ENCODE measurements around the gene S1PR2.
"Not testable (repeated sequence)": the region's sequence is repeated elsewhere in the genome, so short reads cannot be mapped to it uniquely, and the experiment has no call there.

The S1PR2 gene

DNA sequence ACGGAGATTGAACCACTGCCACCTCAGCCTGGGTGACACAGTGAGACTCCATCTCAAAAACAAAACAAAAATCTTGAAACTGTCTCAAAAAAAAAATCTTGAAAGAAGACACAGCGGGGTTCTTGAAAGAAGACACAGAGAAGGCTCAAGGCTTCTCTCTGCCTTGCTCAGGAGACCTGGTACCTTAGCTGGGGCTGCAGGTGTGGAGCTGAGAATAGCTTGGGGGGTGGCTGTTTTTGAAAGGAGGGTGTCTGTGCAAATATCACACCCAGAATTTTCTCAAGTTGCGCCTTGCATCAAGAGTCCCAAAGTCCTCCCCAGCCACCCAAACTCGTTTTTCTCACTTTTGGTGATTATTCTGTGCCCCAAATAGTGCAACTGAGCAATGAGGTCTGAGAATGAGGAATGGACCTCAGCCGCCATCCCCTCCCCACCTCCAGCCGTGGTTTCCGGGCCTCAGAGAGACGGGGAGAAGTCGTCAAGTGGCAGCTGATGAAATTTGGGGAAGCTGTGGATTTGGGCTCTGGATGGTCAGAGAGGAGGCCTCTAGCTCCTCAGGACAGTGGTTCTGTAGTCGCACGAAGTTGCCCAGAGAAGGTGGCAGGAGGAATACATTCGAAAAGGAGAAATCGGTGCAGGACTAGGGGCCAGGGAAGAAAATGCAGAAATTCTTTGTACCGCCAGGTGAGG is 8.8 kb downstream of the S1PR2 start:
- DNase-seq = no peak

DNA sequence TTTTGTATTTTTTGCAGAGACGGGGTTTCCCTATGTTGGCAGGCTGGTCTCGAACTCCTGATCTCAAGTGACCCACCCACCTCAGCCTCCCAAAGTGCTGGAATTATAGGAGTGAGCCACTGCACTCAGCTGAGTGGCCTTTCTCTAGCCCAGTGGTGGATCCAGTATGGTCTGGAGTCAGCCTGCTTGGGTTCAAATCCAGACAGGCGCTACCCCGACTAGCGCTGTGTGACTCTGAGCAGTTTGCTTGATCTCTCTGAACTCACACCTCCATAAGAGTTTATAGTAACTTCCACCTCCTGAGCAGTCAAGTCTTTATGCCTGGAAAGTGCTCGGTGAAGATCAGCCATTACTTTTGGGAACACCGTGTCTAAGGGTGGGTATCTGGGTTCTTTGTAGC is 10.4 kb downstream of the S1PR2 start:
- DNase-seq = no peak

DNA sequence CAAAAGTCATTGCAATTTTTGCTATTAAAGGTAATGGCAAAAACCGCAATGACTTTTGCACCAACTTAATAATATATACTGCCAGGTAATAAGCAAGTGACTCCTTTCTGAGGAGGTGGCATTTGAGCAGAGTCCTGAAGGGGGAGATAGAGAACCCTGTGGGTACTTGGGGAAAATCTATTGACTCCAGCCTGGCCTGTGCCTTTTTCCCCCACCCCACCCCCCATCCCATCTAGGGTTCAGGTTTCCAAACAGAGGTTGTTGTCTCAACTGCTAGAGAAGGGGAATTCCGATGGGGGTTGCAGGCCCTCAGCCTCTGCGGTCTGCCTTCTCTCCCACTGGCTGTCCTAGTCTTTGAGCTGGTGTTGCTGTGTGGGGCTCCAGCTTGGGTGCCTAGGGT is 11.5 kb downstream of the S1PR2 start:
- DNase-seq = no peak

DNA sequence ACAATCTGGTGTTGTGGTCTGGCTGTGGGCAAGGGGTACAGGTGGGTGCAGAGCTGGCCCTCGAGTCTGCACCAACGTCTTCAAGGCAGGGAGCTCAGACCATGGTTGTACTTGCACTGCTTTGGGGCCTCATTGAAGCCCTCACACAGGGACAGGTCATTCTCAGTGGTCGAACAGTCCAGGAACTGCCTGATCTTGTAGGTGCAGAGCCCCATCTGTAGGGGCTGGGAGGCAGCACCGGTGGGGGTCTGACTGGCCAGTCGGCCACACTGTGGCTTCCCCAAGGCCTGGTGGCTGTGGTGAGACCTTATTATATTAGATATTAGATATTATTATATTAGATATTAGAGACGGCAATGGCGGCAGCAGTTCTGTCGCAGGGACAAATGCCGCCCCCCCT is 14.0 kb downstream of the S1PR2 start:
- no peak for DNase-seq

DNA sequence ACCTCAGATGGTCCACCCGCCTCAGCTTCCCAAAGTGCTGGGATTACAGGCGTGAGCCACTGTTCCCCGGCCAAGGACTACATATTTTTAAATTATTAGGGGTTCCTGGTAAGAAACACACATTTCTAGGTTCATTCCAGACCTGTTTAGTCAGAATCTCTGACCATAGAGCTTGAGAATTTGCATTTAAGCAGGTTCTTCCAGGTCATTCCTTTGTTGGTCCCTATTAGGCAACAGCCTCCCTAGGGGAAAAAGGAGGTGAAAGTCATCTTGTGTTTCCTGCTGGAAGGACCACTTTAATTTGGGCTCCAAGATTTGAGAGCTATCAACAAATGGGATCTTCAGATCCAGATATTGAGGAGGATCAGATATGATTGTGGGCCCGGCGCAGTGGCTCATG is 16.3 kb downstream of the S1PR2 start:
- no peak for DNase-seq

DNA sequence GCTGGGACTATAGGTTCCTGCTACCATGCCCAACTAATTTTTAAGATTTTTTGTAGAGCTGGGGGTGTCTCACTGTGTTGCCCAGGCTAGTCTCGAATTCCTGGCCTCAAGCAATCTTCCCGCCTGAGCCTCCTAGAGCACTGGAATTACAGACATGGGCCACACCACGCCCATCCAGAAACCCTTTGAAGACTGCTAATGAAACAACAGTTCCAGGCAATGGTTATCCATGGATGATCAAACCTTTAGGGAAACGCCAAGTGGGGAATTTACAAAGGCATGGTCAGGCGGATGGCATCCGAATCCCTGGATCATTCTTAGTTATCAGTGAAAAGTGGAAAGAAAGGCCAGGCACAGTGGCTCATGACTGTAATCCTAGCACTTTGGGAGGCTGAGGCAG is 19.4 kb downstream of the S1PR2 start:
- no peak for DNase-seq

DNA sequence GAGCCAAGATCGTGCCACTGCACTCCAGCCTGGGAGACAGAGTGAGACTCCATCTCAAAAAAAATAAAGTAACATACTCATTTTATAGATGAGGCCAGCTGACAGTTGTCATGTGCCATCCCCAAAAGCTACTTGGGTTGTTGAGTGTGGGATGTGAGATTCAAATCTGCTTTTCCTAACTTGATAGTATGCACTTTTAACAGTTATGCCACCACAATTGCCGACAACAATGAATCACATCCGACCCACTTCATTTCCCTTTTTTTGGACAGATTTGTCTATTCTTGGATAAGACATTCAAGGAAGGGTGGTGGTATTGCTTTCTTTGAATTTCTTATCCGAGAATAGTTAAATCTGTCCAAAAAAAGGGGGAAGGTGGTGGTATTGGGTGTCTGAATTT is 20.1 kb downstream of the S1PR2 start:
- DNase-seq = no peak

DNA sequence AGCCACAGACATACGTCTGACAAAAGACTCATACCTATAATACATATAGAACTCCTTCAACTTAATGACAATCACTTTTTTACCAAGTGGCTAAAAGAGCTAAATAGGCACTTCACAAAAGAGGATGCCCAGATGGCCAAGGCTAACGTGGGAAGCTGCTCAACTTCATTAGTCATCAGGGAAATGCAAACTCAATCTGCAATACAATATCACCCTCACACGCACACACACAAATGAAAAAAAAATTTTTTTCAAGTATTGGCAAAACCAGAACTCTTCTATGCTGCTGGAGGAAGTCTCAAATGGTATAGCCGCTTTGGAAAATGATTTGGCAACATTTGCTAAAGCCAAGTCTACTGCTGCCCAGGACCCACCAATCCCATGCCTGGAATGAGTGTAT is 21.8 kb downstream of the S1PR2 start:
- no peak for DNase-seq

DNA sequence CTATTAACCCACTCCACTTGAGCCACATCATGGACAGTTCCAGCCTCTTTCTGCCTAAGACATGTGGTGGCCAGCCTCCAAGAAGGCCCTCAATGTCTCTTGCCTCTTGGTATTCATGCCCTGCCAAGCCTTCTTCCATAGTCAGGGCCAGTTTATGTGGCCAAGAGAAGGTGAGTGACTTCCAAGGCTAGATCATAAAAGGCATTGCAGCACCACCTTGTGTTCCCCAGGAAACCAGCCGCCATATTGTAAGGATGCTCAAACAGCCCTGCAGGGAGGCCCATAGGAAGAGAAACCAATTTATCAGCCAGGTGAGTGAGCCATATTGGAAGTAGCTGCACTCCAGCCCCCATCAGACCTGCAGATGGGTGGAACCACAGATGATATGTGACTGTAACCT is 24.1 kb downstream of the S1PR2 start:
- no peak for DNase-seq

DNA sequence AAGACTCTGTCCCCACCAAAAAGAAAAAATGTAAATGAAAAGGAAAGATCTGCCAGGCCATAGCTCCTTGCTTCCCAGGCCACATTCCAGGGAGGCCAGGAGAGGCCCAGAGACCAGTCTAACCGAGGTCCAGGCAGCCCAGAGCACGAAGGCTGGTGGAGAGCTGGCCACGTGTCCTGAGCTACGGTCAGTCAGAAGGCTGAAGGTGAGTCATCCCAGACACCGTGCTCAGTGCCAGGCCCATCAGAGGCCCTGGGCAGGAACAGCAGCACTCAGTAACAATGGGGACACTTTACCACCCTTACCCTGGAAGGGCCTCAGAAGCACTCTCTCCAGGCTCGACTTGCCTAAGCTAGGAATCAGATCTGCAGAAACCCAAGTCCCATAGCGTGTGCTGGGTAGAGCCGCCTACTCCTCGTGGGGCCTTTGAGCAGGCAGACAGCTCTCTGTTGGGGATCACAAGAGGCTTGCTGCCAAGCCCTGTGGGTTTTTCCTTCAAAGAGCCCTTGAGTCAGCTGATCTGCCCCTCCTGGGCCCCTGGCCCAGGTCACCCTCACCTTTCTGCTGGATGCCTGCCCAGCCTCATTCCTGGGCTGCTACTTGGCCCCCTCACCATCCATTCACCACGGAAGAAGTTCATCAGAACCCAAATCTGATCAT is 24.8 kb downstream of the S1PR2 start:
- DNase-seq = no peak

DNA sequence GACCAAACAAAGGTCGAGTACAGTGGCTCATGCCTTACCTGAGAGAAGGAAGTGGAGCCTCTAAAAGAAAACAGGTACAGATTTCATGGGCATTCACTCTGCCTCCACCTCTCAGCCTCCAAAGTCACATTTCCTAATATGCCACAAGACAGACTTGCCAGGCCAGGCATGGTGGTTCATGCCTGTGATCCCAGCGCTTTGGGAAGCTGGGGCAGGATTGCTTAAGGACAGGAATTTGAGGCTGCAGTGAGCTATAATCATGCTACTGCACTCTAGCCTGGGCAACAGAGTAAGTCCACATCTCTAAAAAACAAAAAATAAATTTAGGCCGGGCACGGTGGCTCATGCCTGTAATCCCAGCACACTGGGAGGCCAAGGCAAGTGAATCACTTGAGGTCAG is 25.5 kb downstream of the S1PR2 start:
- DNase-seq = no peak

DNA sequence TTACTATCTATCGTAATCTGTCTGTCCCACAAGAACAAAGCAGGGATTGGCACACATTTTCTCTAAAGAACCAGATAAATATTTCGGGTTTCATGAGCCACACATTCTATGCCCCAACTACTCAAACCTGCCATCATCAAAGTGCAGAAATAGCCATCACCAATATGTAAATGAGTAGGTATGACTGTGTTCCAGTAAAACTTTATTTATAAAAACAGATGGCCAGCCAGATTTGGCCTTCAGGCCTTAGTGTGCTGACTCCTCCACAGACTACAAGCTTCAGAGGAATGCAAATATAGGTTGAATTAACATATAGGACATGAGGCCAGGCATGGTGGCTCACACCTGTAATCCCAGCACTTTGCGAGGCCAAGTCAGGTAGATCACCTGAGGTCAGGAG is 27.4 kb downstream of the S1PR2 start:
- DNase-seq = no peak

DNA sequence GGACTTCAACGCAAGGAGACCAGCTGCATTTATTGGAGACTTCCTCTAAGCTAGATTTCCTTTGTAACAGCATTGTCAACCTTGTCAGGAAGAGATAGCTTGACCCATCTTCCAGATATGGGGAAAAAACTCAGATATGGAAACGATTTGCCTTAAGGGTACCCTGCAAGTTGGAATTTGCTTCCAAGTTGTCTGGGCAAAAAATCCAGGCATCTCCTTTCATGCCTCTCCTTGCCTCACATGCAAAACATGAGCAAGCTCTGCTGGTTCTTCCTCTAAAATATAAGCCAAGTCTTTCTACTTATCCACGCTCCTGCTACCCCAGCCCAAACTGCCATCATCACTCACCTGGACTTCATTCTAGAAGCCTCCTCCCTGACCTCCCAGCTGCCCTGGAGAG is 30.0 kb downstream of the S1PR2 start:
- DNase-seq = no peak

DNA sequence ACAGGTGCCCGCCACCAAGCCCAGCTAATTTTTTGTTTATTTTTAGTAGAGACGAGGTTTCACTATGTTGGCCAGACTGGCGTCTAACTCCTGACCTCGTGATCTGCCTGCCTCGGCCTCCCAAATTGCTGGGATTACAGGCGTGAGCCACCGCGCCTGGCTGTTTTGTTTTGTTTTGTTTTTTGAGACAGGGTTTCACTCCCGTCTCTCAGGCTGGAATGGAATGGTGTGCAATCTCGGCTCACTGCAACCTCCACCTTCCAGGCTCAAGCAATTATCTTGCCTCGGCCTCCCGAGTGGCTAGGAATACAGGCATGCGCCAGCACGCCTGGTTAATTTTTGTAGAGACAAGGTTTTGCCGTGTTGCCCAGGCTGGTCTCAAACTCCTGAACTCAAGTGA is 31.0 kb downstream of the S1PR2 start:
- DNase-seq = not testable (repeated sequence)

DNA sequence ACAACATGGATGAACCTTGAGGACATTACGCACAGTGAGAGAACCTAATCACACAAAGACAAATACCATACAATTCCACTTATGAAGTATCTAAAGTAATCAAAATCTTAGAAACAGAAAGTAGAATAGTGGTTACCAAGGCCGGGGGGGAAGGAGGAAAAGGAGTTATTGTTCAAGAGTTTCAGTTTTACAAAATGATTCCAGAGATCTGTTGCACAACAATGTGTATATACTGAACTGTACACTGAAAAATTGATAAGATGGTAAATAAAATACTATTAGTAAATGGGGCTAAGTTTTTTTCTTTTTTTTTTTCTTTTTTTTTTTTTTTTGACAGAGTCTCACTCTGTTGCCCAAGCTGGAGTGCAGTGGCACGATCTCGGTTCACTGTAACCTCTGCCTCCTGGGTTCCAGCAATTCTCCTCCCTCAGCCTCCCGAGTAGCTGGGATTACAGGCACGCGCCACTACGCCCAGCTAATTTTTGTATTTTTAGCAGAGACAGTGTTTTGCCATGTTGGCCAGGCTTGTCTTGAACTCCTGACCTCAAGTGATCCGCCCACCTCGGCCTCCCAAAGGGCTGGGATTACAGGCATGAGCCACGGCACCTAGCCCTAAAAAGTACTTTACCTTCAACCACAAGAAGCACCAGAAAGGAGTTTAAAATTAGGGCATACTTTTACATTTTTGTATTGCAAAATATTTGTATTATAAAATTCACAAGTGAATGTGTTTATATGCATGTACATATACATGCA is 32.1 kb downstream of the S1PR2 start:
- not testable (repeated sequence) for DNase-seq

DNA sequence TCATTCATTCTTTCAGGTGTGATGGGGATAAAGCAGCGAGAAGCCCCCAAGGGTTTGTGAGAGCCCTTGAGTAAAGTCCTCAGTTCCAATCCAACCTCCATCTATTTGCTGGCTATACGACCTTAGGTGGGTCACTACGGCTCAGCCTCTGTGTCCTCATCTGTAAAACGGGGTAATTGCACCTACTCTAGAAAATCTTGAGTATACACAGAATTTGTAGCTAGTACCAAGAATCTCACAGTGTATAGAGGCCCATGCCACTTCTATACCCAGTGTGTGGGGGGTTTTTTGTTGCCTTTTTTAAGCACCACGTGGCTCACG is 36.0 kb downstream of the S1PR2 start:
- DNase-seq = no peak

DNA sequence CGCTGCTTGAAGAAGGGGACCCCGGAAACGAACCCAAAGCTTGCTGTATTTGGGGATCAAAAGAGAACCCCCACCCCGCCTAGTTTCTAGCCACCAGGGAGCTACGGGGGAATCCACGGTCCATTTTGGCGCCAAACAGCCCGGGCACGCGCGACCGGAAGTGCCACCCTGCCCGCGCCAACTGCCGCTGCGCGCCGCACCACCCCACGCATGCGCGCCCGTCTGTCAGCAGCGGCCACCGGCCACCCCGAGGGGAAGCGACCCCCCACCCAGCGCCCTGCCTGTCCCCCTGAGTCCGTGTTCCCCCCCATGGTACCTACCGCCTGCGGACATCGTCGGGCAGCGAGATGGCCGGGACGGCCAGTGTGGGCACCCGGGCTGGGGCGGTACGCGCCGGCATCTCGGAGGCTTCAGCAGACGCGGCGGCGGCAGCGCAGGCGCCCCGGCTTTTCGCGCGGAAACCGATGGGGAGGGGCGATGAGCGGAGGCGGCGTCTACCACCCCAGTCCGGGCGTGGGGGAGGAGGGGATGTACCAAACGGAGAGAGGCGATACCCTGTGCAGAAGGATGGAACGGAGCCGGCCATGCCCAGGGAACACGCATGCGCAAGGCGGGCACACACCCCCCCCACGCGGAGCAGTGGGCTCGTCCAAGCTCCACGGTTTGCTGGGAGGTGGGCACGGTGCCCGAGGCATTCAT is 36.5 kb downstream of the S1PR2 start, which contains the start of gene DNMT1:
Gene DNMT1, minus strand, starts transcription at position 454 of the 699 bp plus-strand sequence. Its CDS starts 54 bp downstream, at position 400.
- peak; percentile 94 for DNase-seq

DNA sequence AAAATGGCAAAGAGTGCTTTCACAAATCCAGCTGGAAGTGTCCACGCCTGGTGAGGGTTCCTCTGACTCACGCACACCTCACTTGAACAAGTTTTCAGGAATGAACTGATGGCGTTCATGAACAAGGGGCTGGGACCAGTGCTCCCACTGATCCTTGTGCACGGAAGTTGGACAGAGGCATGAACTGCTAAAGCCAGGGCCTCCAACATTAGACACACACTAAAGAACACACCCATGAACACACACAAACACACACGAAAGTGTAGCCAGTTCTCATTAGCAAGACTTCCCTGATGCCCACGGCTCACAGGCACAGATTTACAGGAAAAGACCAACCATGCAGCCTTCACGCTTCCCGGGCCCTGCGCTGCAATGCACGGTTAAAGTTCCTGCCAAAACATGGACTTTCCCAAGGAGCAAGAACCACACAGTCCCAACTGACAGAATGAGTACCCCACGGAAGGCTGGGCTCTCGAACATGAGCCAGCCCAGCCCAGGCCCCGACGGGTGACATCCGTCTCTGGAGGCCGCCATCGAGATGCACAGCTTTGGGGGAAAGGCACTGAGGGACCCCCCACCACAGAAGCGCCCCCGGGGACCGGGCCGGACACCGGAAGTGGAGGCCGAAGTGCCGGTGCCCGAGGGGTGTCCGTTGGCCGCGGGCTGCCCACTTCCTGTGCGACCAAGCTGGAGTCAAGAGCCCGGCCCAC is 37.2 kb downstream of the S1PR2 start:
- DNase-seq = no peak

DNA sequence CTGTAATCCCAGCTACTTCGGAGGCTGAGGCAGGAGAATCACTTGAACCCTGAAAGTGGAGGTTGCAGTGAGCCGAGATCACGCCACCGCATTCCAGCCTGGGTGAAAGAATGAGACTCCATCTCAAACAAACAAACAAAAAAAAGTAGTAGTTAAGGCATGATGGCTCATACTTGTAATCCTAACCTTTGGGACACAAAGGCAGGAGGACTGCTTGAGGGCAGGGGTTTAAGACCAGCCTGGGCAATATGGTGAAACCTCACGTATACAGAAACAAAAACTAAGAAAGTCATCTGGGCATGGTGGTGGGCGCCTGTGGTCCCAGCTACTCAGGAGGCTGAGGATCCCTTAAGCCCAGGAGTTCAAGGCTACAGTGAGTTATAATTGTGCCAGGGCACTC is 38.2 kb downstream of the S1PR2 start:
- no peak for DNase-seq

DNA sequence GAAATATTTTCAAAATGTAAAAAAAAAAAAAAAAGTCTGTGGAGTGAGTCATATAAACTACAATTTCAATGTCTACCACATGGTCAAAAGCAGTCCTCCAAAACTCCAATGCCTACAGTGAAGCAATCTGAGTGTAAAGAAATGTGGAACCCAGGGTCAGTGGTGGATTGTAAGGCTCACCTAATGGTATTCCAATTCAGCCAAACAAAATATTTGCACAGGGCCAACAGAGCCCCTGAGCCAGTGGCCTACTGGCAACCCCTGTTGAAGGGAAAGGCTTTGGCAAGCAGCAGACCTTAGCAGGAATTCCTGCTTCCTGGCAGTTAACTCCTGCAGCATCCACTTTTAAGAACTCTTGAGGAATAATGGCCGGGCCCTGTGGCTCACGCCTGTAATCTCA is 39.8 kb downstream of the S1PR2 start:
- no peak for DNase-seq

DNA sequence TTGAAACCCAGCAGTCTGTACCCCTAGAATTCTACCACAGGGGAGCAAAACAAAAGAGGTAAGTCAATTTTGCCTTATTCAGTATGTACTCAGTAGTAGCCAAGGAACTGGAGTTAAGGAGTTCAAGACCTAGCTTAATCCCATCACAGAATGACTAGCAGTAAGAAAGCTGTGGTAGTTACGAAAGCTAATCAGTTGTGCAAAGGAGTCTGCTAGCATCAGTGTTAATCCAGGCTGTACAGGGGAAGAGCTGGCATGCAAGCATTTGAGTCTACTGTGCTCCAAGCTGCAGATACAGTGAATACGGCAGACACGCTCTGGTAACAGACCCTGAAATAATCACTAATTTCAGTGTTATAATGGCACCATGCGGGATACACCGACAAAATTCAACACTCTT is 41.1 kb downstream of the S1PR2 start:
- DNase-seq = no peak

DNA sequence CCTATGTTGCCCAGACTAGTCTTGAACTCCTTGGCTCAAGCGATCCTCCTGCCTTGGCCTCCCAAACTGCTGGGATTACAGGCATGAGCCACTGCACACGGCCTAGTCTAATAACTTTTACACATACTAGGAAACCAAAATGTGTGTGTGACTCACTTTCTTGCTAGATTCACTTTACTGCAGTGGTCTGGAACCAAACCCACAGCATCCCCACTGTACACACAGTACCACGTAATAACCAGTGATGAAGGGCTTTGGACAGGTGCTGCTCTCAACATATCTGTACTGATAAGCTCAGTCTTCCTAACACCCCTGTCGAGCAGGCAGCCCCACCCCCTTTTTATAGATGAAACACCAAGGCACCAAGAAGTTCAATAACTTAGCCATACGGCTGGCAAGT is 41.5 kb downstream of the S1PR2 start:
- DNase-seq = no peak

DNA sequence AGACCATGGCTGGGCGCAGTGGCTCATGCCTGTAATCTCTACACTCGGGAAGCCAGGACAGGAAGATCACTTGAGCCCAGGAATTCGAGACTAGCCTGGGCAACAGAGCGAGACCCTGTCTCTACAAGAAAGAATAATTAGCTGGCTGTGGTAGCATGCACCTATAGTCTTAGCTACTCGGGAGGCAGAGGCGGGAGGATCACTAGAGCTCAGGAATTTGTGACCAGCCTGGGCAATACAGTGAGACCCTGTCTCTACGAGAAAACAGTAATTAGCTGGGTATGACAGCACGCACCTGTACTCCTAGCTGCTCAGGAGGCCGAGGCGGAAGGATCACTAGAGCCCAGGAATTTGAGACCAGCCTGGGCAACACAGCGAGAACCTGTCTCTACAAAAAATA is 43.8 kb downstream of the S1PR2 start:
- DNase-seq = no peak
